Stimulated activated CD8-positive, alpha-beta memory T cell treated with anti-CD3 and anti-CD28 coated beads, Interleukin-2, amount 100 ng/mL, for 1 hour (primary cell): ENCODE data around the gene GJC2.
A peak's percentile ranks its signal among the peaks of the same experiment; 100 is the strongest.
"Not testable (repeated sequence)": the region's sequence is repeated elsewhere in the genome, so short reads cannot be mapped to it uniquely, and the experiment has no call there.

ENCODE experiments used
- DNase-seq, 2 donors: peaks; one replicate each; pipeline ENCODE4 v3.0.0-alpha.2; 2020; ENCODE audit warnings: low read depth in 2 of 2

Gene GJC2

DNA sequence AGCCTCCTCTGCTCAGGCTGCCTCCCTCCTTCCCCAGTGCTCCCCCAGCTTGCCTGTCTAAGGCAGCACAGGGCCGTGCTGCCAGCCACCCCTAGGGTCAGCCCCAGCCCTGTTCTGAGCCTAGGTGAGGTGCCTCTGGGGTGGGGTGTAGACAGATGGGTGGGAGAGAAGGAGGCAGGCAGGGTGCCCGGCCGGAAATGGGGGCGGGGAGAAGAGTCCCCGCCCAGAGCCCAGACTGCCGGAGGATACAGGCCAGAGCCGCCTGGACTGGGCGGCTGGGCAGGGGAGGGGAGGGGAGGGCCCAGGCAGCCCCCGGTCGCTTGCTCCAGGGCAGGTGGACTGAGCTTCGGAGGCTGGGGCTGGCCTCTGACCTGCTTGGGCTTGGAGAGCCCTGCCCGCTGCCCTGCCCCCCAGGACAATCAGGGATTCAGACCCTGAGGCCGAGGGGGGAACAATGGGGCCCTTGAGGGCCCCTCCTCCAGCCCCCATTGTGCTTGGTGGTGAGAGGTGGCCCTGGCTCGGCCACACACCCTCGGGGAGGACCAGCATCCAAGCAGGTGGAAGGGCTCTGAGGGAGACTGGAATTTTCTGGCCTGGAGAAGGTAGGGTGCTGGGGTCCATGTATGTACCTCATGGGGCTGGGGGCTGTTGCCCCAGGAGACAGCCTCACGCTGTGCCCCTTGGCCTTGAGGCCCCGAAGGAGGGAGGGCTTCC, at the start of gene GJC2:
GJC2 (plus strand) TSS at position 525 of the 714 bp plus-strand sequence. CDS start 7,829 bp downstream, outside the sequence.
- DNase-seq = no peak

DNA sequence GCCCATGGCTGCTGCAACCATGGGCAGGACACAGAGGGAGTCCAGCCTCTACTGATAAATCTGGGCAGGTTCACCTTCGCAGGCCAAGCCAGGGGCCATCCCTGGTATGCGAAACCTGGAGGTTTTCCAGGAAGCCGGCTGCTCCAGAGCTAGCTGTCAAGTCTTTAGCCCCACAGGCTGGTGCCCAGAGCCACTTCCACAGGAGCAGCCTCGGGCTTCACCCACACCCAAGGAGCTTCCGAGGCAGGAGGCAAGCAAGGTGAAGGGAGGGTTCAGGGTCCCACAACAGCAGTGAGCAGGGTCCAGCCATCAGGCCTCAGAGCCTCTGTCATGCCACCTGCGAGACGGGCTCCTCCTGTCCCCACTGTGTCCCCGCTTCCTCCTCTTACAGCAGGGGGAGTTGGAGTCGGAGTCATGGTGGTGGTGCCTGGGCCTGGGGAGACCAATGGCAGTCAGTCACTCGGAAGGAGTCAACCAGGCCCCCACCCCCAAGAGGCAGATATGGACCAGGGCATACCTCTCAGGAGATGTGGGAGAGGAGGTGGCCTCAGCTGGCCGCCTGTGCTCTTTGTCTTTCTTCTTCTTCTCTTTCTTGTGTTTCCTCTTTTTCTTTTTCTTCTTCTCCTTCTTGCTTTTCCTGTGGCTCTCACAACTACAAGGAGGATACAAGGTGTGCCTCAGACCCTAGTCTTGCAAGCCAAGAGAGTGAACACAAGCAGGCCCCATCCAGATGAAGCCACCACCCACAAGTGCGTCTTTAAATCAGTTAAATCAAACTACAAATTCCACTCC, 48.7 kb upstream of the GJC2 start:
- DNase-seq = no peak

DNA sequence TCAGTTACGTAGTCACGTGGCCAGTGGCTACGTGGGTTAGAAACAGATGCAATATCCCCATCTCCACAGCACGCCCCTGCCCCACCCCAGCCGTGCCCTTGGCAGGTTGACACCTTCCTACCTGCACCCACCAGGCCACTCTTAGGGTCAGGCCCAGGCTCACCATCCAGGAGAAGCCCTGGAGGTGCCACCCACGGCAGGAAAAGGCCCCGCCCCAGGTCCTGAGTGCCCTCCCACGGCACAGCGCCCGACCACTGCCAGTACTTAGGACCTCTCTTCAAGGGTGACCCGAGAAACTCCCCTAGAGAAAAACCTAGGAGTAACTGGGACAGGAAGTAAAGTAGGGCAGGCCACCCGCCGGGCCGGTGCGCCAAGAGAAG, 48.1 kb upstream of the GJC2 start:
- DNase-seq = no peak

DNA sequence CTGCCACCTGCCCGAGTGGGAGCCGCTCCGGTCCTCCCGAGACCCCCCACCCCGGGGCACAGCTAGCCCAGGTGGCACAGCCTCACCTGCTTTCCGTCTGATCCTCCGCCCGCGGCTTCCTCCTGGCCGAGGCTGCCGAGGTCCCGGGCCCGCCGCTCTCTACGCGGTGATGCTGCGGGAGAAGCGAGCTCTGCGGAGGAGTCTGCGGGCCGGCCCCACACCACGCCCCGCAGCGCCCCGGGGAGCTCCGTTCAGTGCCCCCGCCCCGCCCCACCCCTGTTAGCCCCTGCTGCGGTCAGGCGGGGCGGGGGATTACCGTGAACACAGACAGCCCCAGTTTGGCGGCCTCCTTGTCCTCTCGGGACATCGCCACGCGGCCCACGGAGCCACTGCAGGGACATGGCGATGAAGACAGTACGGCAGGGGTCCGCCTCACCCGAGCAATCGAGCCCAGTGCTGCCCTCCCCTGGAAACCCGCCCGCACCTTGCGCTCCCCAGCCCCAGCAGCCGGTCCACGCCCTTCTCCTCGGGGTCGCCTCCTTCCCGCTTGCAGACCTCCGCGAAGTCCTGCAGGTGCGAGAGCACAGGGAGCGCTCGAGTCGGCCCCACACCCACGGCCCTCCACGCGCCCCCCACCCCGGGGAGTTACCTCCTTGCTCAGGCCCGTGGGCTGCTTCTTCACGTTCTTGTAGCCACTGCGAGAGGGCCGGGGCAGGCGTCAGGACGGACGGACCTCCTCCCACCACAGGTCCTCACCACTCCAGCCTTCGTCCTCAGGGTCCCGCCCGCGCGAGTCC, 47.5 kb upstream of the GJC2 start:
- peak in 1 of 2 donors; percentile 39 for DNase-seq

DNA sequence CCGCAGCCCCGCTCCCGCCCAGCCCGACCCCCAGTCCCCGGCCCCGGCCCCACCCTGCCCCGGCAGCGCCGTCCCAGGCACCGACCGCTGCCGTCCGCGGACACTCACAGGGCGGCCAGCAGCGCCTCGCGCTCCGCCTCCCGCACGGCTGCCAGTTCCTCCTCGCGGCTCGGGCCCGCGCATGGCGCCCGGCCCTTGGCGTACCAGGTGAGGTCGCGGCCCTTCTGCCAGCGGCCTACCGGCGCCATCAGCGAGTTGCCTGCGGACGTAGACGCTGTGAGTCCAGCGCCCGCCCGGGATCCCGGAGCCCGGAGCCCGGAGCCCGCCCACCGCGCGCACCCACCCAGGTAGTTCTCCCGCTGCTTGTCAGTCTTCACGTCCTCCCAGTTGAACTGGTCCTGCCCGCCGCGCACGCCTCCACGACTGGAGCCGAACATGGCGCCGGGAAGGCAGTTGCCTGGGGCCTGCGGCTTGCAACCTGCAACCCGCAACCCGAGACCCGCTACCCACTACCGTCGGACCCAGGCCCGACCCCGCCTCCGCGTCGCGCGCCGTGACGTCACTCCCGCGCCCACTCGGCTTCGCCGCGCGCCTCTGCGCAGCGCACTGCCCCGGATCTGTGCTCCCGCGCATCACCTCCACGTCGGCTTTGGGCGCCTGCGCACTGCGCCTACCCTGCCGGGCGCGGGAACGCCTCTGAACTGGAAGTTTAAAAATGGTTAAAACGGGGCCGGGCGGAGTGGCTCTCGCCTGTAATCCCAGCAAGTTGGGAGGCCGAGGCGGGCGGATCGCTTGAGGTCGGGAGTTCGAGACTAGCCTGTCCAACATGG, 46.7 kb upstream of the GJC2 start, which contains the start of gene C1orf35:
C1orf35 (minus strand) TSS at position 535 of the 830 bp plus-strand sequence; CDS start at position 437, 98 bp downstream.
- peak; percentile 86 to 88 for DNase-seq

DNA sequence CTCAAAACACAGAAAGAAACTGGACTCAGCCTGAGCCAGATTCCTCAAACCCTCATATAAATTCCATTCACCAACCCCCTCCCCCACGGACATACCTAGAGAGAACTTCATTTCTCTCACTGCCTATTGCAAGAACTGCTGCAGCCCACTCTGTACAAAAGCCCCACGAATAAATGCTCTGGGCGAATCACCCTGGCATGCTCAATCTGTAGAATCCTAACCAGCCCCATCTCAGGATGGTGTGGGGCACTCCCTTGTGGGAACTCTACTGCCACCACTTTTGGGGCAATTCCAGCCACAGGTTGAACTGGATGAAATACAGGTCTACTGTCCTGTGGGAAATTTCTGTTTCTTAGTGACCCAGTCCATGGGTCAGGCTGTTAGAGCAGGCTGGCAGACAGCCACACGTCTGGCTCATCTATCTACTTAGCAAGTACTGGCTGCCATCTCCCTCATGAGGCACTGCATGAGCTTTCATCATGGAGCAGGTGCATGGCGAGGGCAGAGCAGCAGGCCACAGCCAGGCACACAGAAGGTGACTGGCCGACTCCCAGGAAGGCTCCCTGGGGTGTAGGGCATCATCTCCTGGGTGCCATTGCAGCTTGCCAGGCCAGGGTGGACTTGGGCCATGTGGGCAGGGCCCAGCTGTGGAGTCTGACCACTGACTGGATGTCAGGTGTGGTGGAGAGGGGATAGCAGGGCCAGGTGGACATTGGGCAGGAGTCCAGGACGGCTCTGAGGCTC, 45.0 kb upstream of the GJC2 start:
- no peak for DNase-seq

DNA sequence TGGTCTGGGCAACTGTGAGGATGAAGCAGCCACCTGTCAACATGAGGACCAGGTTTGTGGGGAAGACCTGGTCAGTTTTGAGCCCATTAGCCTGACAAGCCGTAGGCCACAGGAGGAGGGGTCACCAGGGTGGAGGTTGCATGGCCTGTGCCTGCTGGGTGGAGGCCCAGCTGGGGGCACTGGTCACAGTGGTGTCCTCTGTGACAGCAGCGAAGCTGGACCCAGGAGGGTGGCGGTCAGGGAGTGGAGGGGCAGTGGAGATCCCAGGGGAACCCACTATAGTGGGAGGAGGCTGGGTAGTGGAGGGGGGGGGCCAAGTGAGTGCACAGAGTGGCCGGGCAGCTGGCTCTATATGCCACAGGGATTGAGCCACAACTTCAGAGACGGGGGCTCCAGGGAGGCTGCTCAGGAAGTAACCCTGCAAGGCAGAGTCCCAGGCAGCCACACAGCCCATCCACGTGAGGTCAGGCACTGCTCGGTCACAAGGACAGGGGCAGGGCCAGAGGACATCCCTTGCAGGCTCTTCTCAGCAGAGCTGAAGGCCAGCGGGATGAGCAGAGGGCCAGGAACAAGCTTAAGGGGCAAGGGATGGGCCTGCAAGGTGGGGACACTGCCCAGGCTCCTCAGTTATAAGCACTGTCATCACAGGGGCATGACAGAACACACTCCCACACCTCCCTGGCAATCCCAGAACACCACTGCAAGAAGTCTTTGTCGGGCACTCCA, 44.3 kb upstream of the GJC2 start:
- DNase-seq = no peak

DNA sequence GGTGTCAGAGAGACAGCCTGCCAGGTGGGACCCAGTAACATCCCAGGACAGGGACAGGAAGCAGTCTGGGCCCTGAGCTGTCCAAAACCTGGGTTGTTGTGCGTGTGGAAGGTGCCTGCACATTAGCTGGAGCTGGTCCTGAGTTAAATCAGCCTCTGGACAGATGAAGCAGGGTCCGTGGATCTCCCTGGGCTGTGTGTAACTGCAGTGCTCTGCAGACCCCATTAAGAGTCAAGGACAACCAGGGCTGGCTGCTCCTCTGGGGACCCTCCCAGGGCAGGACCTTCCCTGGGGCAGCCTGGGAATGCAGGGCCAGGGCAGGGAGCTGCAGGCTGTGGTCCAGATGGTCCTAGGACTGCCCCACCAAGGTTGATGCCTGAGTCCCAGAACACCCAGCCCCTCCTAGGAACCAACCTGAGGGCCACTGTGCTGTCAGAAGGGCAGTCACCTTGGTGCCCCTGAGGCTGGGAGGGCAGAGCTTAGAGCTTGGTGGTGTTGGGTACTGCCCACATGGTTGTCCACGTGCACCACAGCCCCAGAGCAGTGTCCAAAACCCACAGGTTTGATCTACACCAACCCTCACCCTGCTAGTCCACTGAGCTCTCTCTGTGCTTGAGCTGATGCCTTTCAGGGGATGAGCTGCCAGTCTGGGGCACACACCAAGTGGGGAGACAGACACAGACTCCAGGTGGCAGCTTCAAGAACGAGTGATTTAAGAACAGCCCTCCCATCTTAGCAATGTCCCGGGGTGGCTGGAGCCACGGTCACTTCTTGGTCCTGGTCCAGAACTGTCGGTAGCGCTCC, 43.5 kb upstream of the GJC2 start:
- DNase-seq = no peak

DNA sequence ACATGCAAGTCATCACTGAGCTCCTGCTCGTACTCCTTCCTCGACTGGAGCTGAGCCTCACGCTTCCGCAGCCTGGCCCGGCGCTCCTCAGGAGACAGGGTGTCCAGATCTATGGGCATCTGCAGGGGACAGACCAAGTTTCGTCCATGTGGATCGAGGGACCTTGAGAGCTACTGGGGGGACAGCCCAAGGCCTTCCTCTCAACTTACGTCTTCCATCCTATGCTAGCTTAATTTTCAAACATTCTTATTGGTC, 43.0 kb upstream of the GJC2 start:
- no peak for DNase-seq

DNA sequence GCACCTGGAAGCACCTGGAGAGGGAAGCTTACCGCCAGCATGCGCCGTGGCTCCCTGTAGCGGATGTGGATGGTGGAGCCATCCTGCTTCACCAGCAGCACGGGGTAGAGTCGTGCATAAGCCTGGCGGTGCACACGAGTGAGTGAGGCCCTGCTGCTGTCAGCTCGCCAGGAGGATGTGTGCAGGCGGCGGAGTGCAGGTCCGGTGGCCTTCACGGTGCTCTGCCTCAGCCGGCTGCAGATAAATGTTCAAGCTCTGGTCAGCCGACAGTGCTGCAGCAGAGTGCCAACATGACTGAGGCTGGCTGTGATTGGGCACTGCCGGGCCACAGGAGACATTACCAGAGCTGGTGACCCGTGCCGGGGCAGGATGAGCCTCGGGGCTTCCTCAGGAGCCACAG, 42.1 kb upstream of the GJC2 start:
- DNase-seq = no peak

DNA sequence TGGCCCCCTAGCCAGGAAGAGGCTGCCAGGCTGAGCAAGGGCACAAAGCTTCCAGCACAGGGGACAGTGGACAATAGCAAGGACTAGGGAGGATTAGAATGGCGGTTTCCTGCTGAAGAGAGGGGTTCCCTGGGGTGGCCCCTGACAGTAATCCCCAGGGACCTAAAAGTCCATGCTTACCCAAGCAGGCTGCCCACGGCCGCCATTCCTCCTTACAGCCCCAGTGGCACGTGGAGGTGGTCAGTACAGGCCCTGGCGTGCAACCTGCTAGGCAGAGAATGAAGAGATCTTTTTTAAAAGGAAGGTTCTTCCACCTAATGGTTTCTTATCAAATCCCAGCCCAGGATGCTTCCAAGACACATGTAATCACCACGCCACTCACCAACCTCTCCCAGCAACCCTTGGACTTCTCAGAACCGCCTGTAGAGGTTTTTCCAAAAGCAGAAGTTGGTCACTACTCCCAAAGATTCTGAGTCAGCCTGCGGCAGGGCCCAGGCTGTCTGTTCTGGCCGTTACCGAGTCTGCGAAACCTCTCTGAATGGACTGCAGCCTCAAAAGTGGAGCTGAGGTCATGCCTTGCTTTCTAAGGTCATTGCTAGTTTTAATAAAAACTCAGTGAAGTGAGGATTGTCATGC, 41.6 kb upstream of the GJC2 start:
- no peak for DNase-seq

DNA sequence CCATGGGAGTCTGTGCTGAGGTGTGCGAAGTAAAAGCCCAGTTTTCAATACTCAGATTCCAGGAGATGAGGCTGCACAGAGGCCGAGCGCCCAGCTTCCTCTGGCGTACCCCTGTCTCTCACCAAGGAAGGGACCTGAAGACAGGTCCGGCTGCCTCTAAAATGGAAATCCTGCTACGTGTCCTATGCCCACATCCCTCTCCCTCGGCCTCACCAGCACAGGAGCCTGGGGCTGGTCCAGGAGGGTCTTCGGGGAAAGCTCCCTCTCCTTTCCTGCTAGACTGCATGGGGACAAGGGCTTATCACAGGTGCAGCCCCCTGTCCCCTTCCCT, 41.0 kb upstream of the GJC2 start:
- DNase-seq = no peak

DNA sequence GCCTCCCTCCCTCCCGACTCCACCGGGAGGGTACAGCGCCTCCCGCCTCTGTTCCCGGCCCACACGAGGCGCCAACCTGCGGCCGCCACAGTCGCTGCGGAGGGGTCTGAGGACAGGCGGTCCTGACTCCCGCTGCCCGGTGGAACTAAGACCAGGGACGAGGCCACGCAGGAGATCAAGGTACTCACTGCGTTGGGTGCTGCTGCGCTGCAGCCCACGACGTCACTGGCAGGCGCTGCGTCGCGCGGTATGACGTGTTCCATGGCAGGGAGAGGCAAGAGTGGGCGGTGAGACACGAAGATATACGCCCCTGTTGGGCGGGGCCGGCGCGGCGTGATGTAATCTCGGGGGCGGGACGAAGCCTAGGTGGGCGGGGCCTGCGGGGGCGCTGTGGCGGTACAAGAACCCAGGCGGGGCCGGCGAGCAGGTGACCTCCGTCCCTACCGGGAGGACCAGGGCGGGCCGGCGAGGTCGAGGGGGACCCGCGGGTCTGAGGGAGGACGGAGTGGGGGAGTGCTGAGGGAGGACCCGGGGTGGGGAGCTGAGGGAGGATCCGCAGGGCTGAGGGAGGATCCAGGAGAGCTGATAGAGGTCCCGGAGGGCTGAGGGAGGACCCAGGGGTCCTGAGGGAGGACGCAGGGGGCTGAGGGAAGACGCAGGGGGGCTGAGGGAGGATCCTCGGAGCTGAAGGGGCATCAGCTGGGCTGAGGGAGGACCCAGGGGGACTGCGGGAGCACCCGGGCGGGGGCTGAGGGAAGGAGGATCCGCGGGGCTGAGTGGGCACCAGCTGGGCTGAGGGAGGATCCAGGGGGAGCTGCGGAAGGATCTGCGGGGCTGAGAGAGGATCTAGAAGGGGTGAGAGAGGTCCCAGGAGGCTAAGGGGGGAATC, 40.4 kb upstream of the GJC2 start, which contains the start of gene MRPL55:
MRPL55 (minus strand) TSS at position 227 of the 889 bp plus-strand sequence. CDS start 1,039 bp downstream, outside the sequence.
- peak; percentile 97 to 100 for DNase-seq

DNA sequence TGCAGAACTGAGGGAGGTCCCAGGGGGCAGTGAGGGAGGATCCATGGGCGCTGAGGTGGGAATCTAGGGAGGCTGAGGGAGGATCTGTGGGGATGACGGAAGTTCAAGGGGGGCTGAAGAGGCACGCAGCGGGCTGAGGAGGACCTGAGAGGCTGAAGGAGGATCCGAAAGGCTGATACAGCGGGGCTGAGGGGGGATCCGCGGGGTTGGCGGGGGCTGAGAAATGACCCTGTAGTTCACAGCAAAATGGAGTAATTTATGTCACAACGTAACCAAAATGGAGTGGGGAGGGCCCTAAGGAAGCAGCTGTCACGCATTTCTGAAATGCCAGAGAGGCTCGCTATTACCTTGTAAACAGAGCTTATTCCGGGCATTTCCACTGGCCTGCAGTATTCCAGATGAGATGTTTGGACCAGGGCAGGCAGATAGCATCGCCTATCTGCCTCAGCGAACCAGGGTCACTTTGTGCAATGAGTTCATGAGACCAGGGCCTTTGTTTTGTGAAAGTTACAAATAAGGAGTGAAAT, 39.7 kb upstream of the GJC2 start:
- DNase-seq = no peak

DNA sequence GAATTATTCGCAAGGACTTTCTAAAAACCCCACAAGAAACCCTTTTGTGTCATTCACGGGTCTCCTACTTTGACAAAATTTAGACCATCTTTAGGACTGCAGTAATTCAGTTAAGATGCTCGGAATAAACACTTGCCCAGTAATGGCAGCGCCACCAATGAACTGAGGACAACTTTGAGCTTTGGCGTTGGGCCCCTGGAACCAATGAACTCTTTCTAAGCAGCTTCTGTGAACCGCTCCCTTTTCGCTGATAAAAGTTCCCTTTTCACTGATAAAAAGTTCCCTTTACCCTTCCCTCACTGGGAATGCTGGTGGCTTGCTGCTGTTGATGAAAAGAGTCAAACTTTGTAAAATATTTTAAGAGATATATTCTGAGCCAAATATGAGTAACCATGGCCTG, 39.2 kb upstream of the GJC2 start:
- no peak for DNase-seq

DNA sequence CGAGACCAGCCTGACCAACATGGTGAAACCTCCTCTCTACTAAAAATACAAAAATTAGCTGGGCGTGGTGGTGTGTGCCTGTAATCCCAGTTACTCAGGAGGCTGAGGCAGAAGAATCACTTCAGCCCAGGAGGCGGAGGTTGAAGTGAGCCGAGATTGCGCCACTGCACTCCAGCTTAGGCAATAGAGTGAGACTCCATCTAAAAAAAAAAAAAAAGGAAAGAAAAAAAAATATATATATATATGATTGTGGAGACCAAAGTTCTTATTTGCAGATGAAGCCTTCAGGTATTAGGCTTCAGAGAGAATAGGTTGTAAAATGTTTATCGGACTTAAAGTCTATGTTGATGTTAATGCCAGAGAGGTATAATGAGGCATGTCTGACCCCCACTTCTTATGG, 38.4 kb upstream of the GJC2 start:
- DNase-seq = not testable (repeated sequence)

DNA sequence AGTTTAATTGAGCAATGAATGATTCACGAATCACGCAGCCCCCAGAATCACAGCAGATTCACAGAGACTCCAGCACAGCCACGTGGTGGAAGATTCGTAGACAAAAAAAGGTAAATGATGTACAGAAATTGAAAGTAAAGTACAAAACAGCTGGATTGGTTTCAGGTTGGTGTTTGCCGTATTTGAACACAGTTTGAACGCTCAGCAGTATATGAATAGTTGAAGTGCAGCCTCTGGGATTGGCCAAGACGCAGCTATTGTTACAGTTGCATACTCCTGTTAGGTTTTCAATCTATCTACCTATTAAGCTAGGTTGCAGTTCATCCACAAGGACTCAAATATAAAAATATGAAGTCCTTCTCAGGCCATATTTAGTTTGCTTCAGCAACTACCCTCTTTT, 37.6 kb upstream of the GJC2 start:
- no peak for DNase-seq

DNA sequence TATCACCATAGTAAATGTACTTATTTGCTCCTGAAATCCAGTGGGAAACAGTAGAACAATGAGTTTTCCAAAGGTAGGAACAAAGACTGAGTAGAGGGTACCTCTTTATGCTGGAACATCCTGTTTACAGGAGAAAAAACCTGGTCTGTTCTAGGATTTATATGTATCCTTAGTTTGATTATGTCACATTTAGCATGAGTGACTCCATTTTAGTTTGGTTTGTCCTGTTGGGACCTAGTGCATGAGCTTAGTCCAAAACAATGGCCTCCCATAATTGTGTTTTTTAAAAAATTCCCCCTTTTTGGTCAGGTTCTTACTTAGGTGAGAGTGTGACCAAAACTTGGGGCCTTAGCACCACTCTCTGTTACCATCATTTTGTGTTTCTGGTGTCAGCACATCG, 37.1 kb upstream of the GJC2 start:
- DNase-seq = no peak
